Measurements from ENCODE around the gene KIF20B. TPM values are rescaled to one million over a fixed set of nuclear protein-coding genes. Genes with fewer than 3 reads are reported as not detected.
"Not testable (repeated sequence)": the region's sequence is repeated elsewhere in the genome, so short reads cannot be mapped to it uniquely, and the experiment has no call there.

The KIF20B gene
- total RNA-seq, 1 donor from 2014 or later, result 6.7 TPM

DNA sequence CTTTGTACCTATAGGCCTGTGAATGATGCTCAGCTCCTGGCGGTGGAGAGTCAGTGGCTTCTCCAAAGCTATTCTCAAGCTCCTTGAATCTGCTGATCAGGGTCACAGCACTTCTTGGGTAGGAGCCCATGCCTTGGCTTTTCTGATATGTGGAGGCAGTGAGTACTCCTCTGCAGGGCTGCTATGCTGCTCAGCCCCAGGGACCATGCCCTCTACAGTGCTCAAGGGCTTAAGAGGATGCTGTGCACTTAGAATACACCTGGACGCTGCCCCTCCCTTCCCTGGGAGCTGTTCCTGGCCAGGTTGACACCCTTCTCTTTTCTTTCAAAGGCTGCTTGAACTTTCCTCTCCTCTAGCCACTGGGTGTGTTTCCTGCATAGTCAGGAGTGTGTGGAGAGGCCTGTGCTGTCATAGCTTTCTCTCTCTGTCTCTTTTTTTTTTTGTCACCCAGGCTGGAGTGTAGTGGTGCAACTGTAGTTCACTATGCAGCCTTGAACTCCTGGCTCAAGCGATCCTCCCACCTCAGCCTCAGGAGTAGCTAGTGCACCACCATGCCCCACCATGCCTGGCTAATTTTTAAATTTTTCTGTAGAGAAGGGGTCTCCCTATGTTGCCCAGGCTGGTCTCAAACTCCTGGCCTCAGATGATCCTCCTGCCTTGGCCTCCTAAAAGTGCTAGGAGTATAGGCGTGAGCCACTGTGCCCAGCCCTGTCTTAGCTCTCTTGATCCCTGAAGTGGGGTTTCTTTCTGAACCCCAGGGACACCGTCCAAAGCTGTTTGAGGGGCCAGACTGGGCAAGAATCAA is 113.9 kb downstream of the KIF20B start:
- H3K36me3 ChIP-seq, result no peaks in the 10 kb centered on the region
- intact Hi-C loops (cut with DNase I), result no loop called here
- no peak for TF ChIP-seq CTCF (IDR thresholded peaks at IDR 0.05)
- DNase-seq, result no peak
- H3K4me1 ChIP-seq, result no peaks in the 10 kb centered on the region
- no peaks in the 10 kb centered on the region for H3K27me3 ChIP-seq (ENCODE audit: low read depth)
- H3K9me3 ChIP-seq, result no peaks in the 10 kb centered on the region
- H3K4me3 ChIP-seq, result no peak overlapping the region
- no peak for ATAC-seq
- no peak overlapping the region for H3K27ac ChIP-seq

- H3K27ac ChIP-seq; DNase-seq; intact Hi-C loops (cut with DNase I); ATAC-seq; H3K4me3 ChIP-seq; H3K9me3 ChIP-seq; H3K27me3 ChIP-seq (ENCODE audit: low read depth); H3K4me1 ChIP-seq; H3K36me3 ChIP-seq: not testable (repeated sequence)
These were observed 117.6 kb downstream of the KIF20B start for GRCh38 chr10:89819008-89819407.

Other genes with a start within 250 kb of the KIF20B start
- gene SLC16A12, start 166.0 kb upstream of the KIF20B start, total RNA-seq, result 1.0 TPM
- 8.2 TPM for gene PANK1, start 56.3 kb upstream of the KIF20B start, total RNA-seq

Data from lower lobe of right lung (tissue), 2 donors.